SKM-1 (cell line): ENCODE data around the gene ARHGDIA.
"Not testable (repeated sequence)": the region's sequence is repeated elsewhere in the genome, so short reads cannot be mapped to it uniquely, and the experiment has no call there.

Experiments
- DNase-seq: peaks from one replicate; lab custom pipeline; 2025; ENCODE audit not compliant: unreplicated experiment; lab: John Stamatoyannopoulos, UW

Gene ARHGDIA

DNA sequence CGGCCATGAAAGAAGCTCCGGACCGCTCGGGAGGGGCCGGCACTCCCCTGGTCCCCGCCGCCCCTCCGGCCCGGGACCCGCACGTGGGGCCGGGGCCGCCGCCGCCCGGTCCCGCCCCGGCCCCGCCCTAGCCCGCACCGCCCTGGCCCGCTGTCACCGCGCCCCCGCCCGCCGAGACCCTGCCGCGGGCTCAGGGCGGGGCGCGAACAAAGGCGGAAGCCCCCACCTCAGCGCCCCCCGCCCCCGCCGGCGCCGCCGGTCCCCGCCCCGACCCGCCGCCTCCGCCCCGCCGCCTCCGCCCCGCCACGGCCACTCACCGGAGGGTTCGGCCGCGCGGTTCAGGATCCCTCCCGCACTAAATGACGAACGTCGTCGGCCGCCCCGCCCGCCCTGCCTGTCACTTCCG lies at the start of gene ARHGDIA:
Gene ARHGDIA (minus strand): TSS at position 357 of the 406 bp plus-strand sequence. CDS start 1,407 bp downstream, outside the sequence.
- DNase-seq = no peak

- no peak for DNase-seq
These were observed 47.9 kb upstream of the ARHGDIA start for GRCh38 chr17:81918832-81919545.

- DNase-seq = not testable (repeated sequence)
These were observed 47.2 kb upstream of the ARHGDIA start for GRCh38 chr17:81918333-81918669.

DNA sequence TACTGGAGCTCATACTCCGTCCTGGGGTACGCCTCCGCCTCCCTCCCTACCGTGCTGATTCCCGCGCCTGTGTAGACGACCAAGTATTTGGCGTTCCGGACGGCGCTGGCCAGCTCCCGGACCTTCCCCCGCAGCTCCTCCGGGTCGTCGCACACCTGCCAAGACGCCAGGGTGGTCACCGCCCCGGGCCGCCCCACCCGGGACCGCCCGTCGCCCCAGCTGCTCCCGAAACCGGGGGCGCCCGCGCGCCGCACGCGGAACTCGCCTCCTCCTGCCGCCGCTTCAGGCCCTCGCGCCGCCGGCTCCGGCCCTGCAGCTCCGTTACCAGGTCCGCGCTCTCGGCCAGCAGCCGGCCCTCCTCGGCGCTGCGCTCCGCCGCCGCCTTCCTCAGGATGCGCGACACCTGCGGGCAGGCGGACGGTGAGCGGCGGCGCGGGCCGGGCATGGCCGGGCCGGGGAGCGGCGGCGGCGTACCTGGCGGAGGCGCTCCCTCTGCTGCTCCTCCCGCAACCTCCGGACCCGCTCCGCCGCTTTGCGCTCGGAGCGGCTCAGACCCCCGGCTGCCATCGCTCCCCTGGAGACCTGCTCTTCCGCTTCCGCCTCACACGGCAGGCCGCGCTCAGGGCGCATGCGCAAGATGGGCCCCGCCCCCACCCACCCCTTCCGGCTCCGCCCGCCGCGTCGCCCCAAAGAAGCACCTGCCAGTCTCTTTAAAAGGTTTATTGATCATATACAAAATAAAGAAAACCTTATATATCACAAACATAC lies 46.6 kb upstream of the ARHGDIA start, which contains the start of gene SIRT7:
Gene SIRT7 (minus strand): TSS at position 612 of the 768 bp plus-strand sequence. CDS start 45 bp downstream, at position 567.
- peak; percentile 55 for DNase-seq

GRCh38 chr17:81916234-81917001 lies 45.3 kb upstream of the ARHGDIA start:
- DNase-seq = no peak

- DNase-seq = no peak
These were observed 44.2 kb upstream of the ARHGDIA start for GRCh38 chr17:81915331-81915730.

DNA sequence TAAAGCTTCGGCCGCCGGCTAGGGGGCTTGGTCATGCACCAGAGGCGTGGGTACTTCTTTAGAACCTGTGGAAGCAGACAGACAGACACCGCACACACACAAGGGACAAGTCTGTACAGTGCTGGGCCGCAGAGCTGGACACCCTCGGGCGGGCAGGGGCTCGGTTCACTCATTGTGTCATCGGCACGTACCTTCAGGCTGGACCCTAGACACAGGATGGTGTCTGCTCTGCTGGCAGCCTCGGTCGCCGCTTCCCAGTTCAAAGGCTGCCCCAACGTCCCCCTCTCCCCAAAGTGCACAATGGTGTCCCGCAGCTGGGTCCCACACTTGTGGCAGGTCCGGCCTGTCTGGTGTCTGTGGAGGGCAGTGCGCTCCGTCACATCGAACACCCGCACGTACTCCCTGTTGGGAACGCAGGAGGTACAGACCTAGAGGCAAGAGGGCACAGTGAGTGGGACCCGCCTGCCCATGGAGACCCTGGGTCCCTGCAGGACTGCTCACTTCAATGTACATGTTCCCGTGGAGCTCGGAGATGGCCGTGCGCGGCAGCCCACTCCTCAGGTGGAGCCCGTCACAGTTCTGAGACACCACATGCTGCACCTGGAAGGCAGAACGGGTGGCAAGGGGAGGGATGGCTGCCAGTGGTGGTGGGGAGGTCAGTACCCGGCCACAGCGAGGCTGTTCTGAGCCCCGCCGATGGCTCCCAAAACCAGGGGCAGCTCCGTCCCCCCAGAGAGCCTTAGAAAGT lies 43.1 kb upstream of the ARHGDIA start:
- DNase-seq = no peak

- no peak for DNase-seq
These were observed 42.4 kb upstream of the ARHGDIA start for GRCh38 chr17:81913394-81914102.

GRCh38 chr17:81912441-81913309 lies 41.5 kb upstream of the ARHGDIA start:
- no peak for DNase-seq

GRCh38 chr17:81911969-81912368 lies 40.8 kb upstream of the ARHGDIA start:
- DNase-seq = no peak

DNA sequence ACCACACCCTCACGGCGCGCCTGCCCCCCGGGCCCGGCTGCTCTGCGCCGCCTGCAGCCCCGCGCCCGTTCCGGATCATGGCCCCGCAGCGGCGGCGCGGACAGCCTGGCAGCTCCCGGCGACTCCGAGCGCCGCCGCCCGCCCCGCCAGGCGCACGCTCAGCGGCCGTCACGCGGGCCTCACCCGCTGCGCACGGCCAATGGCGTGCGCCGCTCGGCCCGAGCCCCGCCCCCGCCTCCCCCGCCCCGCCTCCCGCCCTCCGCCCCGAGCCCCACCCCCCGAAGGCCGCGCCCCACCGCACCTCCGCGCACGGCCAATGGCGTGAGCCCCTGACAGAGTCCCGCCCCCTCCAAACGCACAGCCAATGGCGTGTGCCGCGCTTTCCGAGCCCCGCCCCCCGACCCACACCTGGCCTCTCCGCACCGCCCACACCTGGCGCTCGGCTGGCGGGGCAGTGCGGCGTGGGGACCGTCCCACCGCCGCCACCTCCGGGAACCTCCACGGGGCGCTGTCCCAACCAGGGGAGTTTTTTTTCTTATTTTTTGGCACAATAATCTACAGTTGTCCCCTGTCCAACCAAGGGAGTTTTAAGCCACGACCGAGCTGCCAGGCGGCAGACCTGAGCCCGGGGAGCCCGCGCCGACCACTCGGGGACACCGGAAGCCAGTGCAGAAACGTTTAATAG lies 40.3 kb upstream of the ARHGDIA start, which contains the start of gene PCYT2:
Gene PCYT2 (minus strand): TSS at position 123 of the 685 bp plus-strand sequence. CDS start 44 bp downstream, at position 79.
- DNase-seq = peak; percentile 63

DNA sequence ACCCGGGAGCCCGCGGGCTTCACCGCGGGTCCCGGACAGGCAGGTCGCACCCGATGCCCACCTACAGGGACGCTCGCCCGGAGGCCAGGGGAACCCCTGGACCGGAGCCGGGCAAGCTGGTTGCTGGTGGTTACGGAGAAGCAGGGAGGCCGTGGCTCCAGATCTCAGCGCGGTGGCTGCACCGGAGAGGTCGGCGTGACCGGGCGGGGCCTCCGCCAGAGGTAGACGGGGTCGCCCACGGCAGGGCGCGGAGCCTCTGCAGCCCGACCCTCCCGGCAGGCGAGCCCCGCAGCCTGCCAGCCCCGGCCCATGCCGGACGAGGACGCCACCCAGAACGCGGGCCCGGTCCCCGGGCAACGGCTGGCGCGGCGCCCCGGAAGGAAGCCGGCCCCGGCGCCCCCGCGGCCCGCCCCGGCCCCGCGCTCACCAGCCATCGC lies 39.7 kb upstream of the ARHGDIA start:
- DNase-seq = no peak

DNA sequence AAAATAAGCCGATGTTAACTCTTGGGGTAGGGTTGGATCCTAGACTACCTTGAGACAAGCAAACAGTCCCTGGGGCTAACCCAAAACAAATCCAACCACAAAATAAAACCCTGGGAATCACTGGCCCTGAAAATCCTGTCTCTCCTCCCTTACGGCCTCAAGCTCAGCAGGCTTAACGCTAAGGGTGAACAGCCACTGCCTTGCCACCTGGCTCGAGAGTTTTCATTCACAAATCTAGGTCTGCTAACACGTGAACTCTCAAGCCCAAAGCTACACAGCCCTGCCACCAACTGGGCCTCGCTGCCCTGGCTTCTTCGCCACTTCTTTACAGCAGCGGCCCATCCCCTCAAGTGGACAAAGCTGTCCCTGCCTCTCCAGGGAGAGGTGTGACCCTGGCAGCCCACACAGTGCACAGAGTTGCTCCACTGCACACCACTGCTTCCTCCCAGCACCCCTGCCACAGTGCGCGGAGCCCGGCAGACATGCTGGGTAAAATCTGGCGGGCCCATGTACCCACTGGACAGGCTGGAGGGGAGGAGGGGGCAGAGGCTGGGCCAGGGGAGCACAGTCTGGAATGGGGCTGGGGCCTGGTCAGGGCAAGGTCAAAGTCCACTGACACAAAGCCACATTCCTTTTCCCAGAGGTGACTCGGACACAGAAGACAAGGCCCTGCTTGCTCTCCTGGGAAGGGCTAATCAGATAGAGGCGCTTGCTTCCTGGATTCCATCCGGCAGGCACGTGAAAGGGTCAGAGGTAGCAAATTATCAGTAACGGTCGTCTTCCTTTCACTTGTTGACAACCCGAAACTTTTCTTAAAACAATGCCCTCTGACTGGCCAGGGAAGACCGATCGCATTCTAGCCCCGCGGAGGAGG lies 39.1 kb upstream of the ARHGDIA start:
- DNase-seq = peak; percentile 17

GRCh38 chr17:81909231-81909630 lies 38.1 kb upstream of the ARHGDIA start:
- DNase-seq = no peak

GRCh38 chr17:81908793-81909192 lies 37.7 kb upstream of the ARHGDIA start:
- no peak for DNase-seq

GRCh38 chr17:81907219-81908145 lies 36.3 kb upstream of the ARHGDIA start:
- DNase-seq = no peak
